ENCODE data around the gene ASPN.

- TF ChIP-seq BRCA1 (IDR thresholded peaks at IDR 0.05; ENCODE audit: low read depth, low read length) (no peak), REST (IDR thresholded peaks at IDR 0.05; ENCODE audit: low read depth, low read length) (no peak), RAD21 (IDR thresholded peaks at IDR 0.05; ENCODE audit: insufficient read depth, low read depth, low read length) (no peak), CBFB (IDR thresholded peaks at IDR 0.05; ENCODE audit: low read depth) (no peak), CEBPB (IDR thresholded peaks at IDR 0.05; ENCODE audit: borderline replicate concordance in 1 of 2, low read depth in 2 of 2, low read length in 2 of 2) (no peak)
- TF ChIP-seq, protein P1, sequence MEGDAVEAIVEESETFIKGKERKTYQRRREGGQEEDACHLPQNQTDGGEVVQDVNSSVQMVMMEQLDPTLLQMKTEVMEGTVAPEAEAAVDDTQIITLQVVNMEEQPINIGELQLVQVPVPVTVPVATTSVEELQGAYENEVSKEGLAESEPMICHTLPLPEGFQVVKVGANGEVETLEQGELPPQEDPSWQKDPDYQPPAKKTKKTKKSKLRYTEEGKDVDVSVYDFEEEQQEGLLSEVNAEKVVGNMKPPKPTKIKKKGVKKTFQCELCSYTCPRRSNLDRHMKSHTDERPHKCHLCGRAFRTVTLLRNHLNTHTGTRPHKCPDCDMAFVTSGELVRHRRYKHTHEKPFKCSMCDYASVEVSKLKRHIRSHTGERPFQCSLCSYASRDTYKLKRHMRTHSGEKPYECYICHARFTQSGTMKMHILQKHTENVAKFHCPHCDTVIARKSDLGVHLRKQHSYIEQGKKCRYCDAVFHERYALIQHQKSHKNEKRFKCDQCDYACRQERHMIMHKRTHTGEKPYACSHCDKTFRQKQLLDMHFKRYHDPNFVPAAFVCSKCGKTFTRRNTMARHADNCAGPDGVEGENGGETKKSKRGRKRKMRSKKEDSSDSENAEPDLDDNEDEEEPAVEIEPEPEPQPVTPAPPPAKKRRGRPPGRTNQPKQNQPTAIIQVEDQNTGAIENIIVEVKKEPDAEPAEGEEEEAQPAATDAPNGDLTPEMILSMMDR (IDR thresholded peaks at IDR 0.05 in 2 of 3, conservative IDR thresholded peaks at IDR 0.05 in 1 of 3; ENCODE audit: control insufficient read depth in 2 of 3, extremely low read depth in 1 of 3, insufficient read depth in 1 of 3, low read depth in 3 of 3, low read length in 3 of 3), result no peak
Observed at GRCh38 chr9:92492781-92493401, 10.6 kb upstream of the ASPN start.

All from GM12878 (cell line).